AG09319 (cell line): ENCODE results near the gene NCOA7.

ENCODE experiments used
- DNase-seq: peaks from one replicate; pipeline ENCODE4 v3.0.0-alpha.2; 2010; ENCODE audit warnings: low read depth; ENCODE audit errors: extremely low read depth
- TF ChIP-seq, protein P1 (sequence below): IDR thresholded peaks from 2 replicates; pipeline ENCODE4 v1.5.1; 2011; ENCODE audit warnings: low read depth, mild to moderate bottlenecking, inconsistent platforms, low read length, moderate library complexity

The NCOA7 gene

DNA sequence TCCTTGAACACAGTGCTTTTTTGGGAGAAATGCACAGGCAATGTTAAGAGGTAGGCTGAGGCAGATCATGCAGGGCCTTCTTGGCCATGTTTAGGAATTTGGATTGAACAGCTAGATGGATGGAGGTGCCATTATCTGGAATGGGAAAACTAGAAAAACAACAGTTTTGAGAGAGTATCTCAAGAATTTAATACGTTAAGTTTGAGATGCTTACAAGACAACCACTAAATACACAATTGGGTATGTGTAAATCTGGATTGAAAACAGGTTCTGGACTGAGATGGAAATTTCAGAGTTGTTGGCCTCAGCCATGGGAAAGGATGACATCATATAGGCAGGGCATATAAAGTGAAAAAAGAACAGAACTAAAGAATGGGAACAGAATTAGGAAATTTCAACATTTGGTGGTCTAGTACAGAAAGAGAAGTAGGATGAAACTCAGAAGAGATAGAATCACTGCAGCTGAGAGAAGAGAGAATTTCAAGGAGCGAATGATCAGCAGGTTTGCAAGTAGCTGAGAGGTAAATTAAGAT, 37.1 kb downstream of the NCOA7 start:
- no peak for DNase-seq
- TF ChIP-seq, protein P1, sequence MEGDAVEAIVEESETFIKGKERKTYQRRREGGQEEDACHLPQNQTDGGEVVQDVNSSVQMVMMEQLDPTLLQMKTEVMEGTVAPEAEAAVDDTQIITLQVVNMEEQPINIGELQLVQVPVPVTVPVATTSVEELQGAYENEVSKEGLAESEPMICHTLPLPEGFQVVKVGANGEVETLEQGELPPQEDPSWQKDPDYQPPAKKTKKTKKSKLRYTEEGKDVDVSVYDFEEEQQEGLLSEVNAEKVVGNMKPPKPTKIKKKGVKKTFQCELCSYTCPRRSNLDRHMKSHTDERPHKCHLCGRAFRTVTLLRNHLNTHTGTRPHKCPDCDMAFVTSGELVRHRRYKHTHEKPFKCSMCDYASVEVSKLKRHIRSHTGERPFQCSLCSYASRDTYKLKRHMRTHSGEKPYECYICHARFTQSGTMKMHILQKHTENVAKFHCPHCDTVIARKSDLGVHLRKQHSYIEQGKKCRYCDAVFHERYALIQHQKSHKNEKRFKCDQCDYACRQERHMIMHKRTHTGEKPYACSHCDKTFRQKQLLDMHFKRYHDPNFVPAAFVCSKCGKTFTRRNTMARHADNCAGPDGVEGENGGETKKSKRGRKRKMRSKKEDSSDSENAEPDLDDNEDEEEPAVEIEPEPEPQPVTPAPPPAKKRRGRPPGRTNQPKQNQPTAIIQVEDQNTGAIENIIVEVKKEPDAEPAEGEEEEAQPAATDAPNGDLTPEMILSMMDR, result no peak

DNA sequence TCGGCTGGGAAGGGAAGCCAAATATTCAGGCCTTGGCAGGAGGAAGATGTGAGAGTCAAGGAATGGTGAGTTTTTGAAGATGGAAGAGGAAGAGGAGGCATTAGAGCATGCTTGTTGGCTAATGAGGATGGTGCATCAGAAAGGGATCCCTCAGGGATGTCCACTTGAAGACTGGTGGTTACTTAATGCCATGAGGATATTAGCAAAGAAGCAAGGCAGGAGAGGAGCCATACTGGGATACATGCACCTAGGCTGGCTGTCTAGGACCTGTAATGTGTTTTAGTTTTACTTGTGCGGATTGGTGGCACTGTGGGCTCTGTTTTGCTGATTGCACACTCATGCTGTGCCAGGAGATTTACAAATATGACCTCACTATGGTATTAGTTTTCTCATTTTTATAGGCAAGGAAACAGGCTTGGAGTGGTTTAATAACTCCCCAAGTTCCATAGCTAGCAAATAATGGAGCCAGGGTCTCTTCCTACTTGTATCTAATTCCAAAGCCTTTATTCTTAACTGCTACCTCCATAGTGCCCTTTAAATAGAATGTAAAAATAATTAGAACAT, 37.8 kb downstream of the NCOA7 start:
- TF ChIP-seq, protein P1, result no peak

DNA sequence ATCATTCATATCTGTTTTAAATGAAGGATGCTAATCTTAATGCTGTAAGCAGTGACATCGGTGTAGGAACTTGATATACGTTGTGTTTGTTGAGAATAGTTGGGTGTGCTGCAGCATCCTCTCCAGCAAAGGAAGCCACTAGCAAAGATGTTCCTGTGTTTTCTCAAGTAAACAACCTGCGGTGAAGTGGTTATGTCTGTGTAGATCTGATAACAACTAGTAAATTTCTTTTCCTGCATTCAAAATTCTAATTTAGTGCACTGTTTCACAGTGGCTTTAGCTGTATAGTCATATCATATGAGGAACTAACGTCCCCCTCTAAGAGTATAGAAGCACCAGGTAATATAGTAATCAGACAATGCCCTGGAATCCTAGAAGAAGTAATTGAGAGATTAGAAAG, 38.7 kb downstream of the NCOA7 start:
- TF ChIP-seq, protein P1, result no peak
- no peak for DNase-seq

More for the DNA sequence above, 37.8 kb downstream of the NCOA7 start:
- no peak for DNase-seq

DNA sequence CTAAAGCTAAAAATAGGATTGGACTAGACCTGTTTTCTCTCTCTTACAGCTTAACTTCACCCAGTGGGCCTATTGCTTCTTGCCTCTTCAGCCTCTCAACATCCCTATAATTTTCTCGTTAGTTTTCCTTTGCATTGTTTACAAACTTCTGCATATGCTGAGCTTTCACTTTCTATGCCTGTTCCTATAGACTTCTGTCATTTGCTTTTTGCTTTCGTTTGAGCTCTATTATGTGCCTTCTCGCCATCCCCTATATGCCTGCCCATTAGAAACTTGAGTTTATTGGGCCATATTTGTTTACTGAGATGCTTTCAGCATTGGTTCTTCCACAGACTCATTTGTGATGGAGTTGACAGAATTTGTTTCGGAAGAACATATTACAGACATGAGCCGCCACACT, 40.9 kb downstream of the NCOA7 start:
- DNase-seq, result no peak
- TF ChIP-seq, protein P1, result no peak

DNA sequence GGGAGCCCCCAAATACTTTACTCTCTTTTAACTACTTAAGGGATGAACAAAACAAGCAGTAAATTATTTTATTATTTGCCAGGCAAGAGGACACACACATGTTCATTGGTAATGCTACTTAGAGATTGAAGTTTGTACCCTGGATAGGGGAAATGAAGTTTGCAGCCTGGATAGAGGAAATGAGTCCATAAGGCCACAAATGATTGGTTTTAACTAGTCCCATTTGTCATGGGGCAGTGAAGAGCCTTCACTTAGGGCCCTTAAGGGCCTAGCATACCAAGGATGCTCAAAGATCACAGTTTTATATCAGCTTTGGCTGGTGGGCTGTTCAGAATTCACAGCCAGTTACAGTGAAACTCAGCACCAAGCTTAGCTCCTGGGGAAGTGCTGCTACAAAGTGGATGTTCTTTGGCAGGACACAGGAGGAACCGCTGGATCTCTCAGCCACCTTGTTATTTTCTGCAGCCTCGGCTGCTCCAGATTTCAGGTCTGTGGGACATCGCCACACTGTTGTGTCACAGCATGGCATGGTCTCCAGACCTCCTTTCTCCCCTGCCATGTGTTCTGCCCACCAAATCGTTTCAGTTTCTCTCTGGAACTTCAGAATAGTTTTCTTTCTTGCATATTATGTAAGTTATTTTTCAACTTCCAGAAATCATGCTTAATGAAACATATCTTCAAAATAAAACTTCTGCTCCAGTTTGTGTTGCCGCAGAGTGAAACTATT, 41.8 kb downstream of the NCOA7 start:
- TF ChIP-seq, protein P1, result no peak
- DNase-seq, result no peak

DNA sequence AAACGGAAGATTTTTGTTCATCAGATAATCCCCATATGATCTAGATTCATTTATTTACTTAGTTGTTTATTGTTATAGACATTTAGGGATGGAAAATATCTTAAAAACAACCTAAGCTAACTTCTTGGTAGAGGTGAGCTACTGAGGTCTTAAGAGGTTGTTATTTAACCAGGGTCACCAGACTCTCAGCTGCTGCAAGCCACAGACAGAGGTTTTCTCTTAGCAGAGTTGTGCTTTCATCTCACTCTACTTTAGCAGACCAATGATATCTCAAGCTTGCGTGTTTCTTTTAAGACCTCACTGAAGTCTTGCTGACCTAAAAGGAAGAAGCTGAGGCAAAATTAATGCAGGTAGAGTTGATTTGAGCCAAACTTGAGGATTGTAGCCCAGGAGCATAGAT, 43.6 kb downstream of the NCOA7 start:
- no peak for DNase-seq
- TF ChIP-seq, protein P1, result no peak

DNA sequence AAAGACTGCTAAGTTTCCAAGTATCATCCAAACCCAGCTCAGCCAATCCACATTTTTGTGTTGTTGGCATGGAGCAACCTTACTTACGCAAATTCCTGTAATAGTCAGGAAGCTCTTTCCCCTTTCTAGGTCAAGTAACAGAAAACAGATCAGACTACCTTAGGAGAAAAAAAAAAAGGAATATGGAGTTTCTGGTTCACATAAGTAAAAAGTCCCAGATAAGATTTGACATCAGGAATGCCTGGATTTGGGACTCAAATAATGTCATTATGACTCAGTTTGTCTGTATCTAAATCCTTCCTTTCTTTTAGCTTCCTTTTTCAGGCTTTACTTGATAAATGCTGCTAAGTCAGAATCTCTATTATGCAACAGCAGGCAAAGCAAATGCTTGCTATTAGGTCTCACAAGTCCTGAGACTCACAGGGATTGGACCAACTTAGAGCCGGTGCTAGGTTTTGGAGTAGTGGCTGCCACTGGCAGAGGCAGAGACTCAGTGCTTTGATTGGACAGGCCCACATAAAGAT, 44.5 kb downstream of the NCOA7 start:
- TF ChIP-seq, protein P1, result no peak
- DNase-seq, result peak; percentile 65
